H1 (cell line): ENCODE results near the gene FERMT1. TPM values are rescaled to one million over a fixed set of nuclear protein-coding genes. Genes with fewer than 3 reads are reported as not detected.

ENCODE experiments used
- CTCF ChIA-PET: fragments of 300-600 bp; sonication (Branson Sonifier 250); formaldehyde crosslinking; loops from one replicate; lab custom pipeline; 2021; ENCODE audit not compliant: partially characterized antibody; lab: Charles Lee
- POLR2A ChIA-PET: fragments of 300-600 bp; sonication (Branson Sonifier 250); formaldehyde crosslinking; loops from one replicate; lab custom pipeline; 2021; ENCODE audit warnings: inconsistent platforms; ENCODE audit not compliant: partially characterized antibody; lab: Charles Lee
- DNase-seq, 2 experiments: peaks; one replicate each; pipeline versions ENCODE4 v3.0.0 to v3.0.0-alpha.2; 2010 to 2022; ENCODE audit warnings: low spot score in 2 of 2, low read depth in 1 of 2, mixed read lengths in 1 of 2
- FAIRE-seq: peaks from 2 replicates; lab custom pipeline; 2011; peaks lifted over from hg19 to GRCh38; lab: Jason Lieb, UNC
- H2AFZ ChIP-seq: 2 replicates; pipeline ENCODE4 v1.8.1; 2012; ENCODE audit warnings: low read length, inconsistent platforms
- H2AK5ac ChIP-seq: 2 replicates; pipeline ENCODE4 v1.6.1; 2013; ENCODE audit warnings: low read depth, low read length
- H2BK120ac ChIP-seq: replicated peaks from 2 replicates; pipeline ENCODE3; 2013; ENCODE audit warnings: low read depth, low read length, inconsistent platforms
- H2BK12ac ChIP-seq: 2 replicates; pipeline ENCODE4 v1.6.1; 2013; ENCODE audit warnings: low read depth, low read length
- H2BK15ac ChIP-seq: 2 replicates; pipeline ENCODE4 v1.6.1; 2013; ENCODE audit warnings: low read length
- H2BK20ac ChIP-seq: 2 replicates; pipeline ENCODE4 v1.6.1; 2013; ENCODE audit warnings: low read length
- H2BK5ac ChIP-seq: 2 replicates; pipeline ENCODE4 v1.6.1; 2013; ENCODE audit warnings: low read depth, low read length
- H3K14ac ChIP-seq: 2 replicates; pipeline ENCODE4 v1.6.1; 2013; ENCODE audit warnings: inconsistent platforms; ENCODE audit not compliant: insufficient read length
- H3K18ac ChIP-seq: 2 replicates; pipeline ENCODE4 v1.6.1; 2013; ENCODE audit warnings: low read length; ENCODE audit errors: extremely low read depth
- H3K23ac ChIP-seq: 2 replicates; pipeline ENCODE4 v1.6.1; 2013; ENCODE audit warnings: inconsistent platforms; ENCODE audit not compliant: insufficient read length
- H3K23me2 ChIP-seq: 2 replicates; pipeline ENCODE4 v1.6.1; 2013; ENCODE audit warnings: low read depth, low read length
- H3K27ac ChIP-seq: 2 replicates; pipeline ENCODE4 v1.6.1; 2011; ENCODE audit warnings: low read depth, low read length, inconsistent platforms
- H3K27me3 ChIP-seq, 4 experiments: replicated peaks in 1 of 4; 1 replicate in 1 of 4; 2 replicates in 3 of 4; pipeline versions ENCODE4 v1.6.1 to v1.8.1; 2011 to 2013; ENCODE audit warnings: low read length in 3 of 4, mild to moderate bottlenecking in 3 of 4, inconsistent platforms in 2 of 4, mixed read lengths in 2 of 4, moderate library complexity in 1 of 4; ENCODE audit not compliant: control insufficient read depth in 3 of 4, insufficient read depth in 3 of 4; ENCODE audit errors: extremely low read depth in 1 of 4
- H3K36me3 ChIP-seq, 4 experiments: 2 replicates each; pipeline versions ENCODE4 v1.6.1 to v1.8.1; 2011 to 2013; ENCODE audit warnings: mild to moderate bottlenecking in 4 of 4, low read length in 3 of 4, moderate library complexity in 2 of 4, control low read depth in 1 of 4, inconsistent platforms in 1 of 4; ENCODE audit not compliant: insufficient read depth in 4 of 4, control insufficient read depth in 2 of 4
- H3K4ac ChIP-seq: replicated peaks from 2 replicates; pipeline ENCODE3; 2013; ENCODE audit warnings: low read length, low read depth, mixed read lengths, inconsistent platforms; ENCODE audit not compliant: insufficient read length
- H3K4me1 ChIP-seq, 4 experiments: replicated peaks in 1 of 4; 1 replicate in 1 of 4; 2 replicates in 3 of 4; pipeline versions ENCODE4 v1.6.1 to v1.8.1; 2011 to 2013; ENCODE audit warnings: low read length in 3 of 4, inconsistent platforms in 2 of 4, mixed read lengths in 1 of 4; ENCODE audit not compliant: insufficient read depth in 4 of 4, control insufficient read depth in 3 of 4
- H3K4me2 ChIP-seq, 2 experiments: 2 replicates each; pipeline versions ENCODE4 v1.6.1 to v1.8.1; 2011 to 2013; ENCODE audit warnings: low read depth in 2 of 2, low read length in 2 of 2, control low read depth in 1 of 2, inconsistent platforms in 1 of 2, mild to moderate bottlenecking in 1 of 2; ENCODE audit not compliant: insufficient read depth in 1 of 2
- H3K4me3 ChIP-seq, 4 experiments: fragments of 200-600, 300-600 bp in 1 of 4; sonication (generic), shearing (Covaris generic), sonication (Bioruptor Twin) in 1 of 4; 2 replicates each; pipeline versions ENCODE4 v1.5.1 to v1.8.1; 2011 to 2016; ENCODE audit warnings: low read length in 4 of 4, low read depth in 3 of 4, control low read depth in 2 of 4, inconsistent platforms in 2 of 4, mild to moderate bottlenecking in 2 of 4, mixed read lengths in 1 of 4, moderate library complexity in 1 of 4; ENCODE audit not compliant: insufficient read depth in 2 of 4; ENCODE audit errors: extremely low read depth in 1 of 4
- H3K56ac ChIP-seq: replicated peaks from 2 replicates; pipeline ENCODE3; 2013; ENCODE audit warnings: low read depth, mild to moderate bottlenecking, mixed read lengths, low read length, inconsistent platforms; ENCODE audit not compliant: insufficient read length
- H3K79me1 ChIP-seq: 2 replicates; pipeline ENCODE4 v1.6.1; 2013; ENCODE audit warnings: low read depth, low read length, control low read depth
- H3K79me2 ChIP-seq, 2 experiments: 2 replicates each; pipeline versions ENCODE4 v1.6.1 to v1.8.1; 2012 to 2013; ENCODE audit warnings: low read length in 2 of 2, mild to moderate bottlenecking in 2 of 2, inconsistent platforms in 1 of 2; ENCODE audit not compliant: insufficient read depth in 2 of 2, control insufficient read depth in 1 of 2
- H3K9ac ChIP-seq, 4 experiments: replicated peaks in 1 of 4; 1 replicate in 1 of 4; 2 replicates in 3 of 4; pipeline versions ENCODE4 v1.6.1 to v1.8.1; 2011 to 2013; ENCODE audit warnings: low read depth in 3 of 4, low read length in 3 of 4, control low read depth in 2 of 4, mild to moderate bottlenecking in 2 of 4, moderate library complexity in 2 of 4, inconsistent platforms in 1 of 4; ENCODE audit errors: extremely low read depth in 1 of 4
- H3K9me3 ChIP-seq, 2 experiments: 2 replicates each; pipeline versions ENCODE4 v1.6.1 to v1.8.1; 2012 to 2013; ENCODE audit warnings: mild to moderate bottlenecking in 2 of 2, moderate library complexity in 2 of 2, control low read depth in 1 of 2, inconsistent platforms in 1 of 2, low read depth in 1 of 2, low read length in 1 of 2, mixed read lengths in 1 of 2; ENCODE audit not compliant: insufficient read depth in 2 of 2
- H4K20me1 ChIP-seq, 2 experiments: replicated peaks in 1 of 2; 2 replicates each; pipeline versions ENCODE3 to v1.8.1; 2011 to 2013; ENCODE audit warnings: inconsistent platforms in 2 of 2, low read length in 2 of 2, mild to moderate bottlenecking in 1 of 2; ENCODE audit not compliant: insufficient read depth in 2 of 2, control insufficient read depth in 1 of 2
- H4K5ac ChIP-seq: 2 replicates; pipeline ENCODE4 v1.6.1; 2013; ENCODE audit warnings: low read length, low read depth, mixed read lengths, inconsistent platforms; ENCODE audit not compliant: insufficient read length
- H4K8ac ChIP-seq: 2 replicates; pipeline ENCODE4 v1.8.0; 2013; ENCODE audit warnings: mild to moderate bottlenecking, moderate library complexity, low read length, inconsistent platforms; ENCODE audit not compliant: insufficient read depth; ENCODE audit errors: extremely low read depth
- H4K91ac ChIP-seq: replicated peaks from 2 replicates; pipeline ENCODE3; 2013; ENCODE audit warnings: low read length, mixed read lengths, inconsistent platforms; ENCODE audit not compliant: insufficient read length
- CTBP2 ChIP-seq: IDR thresholded peaks from 2 replicates; pipeline ENCODE4 v1.7.0; 2011; ENCODE audit warnings: borderline replicate concordance, mild to moderate bottlenecking, moderate library complexity, mixed read lengths, low read length; ENCODE audit not compliant: insufficient read depth, insufficient read length
- FOSL1 ChIP-seq: IDR thresholded peaks from 2 replicates; pipeline ENCODE4 v1.6.1; 2011; ENCODE audit warnings: mild to moderate bottlenecking, low read depth, low read length, moderate library complexity; ENCODE audit not compliant: insufficient read depth
- JUND ChIP-seq: IDR thresholded peaks from 2 replicates; pipeline ENCODE4 v1.6.1; 2011; ENCODE audit warnings: mild to moderate bottlenecking, improper control_type of control experiment, low read length
- POLR2A ChIP-seq, 2 experiments: IDR thresholded peaks; 1 replicate in 1 of 2; 2 replicates in 1 of 2; pipeline ENCODE4 v1.6.1; 2011; ENCODE audit warnings: low read depth in 2 of 2, low read length in 2 of 2, mild to moderate bottlenecking in 2 of 2; ENCODE audit errors: control extremely low read depth in 1 of 2
- RBBP5 ChIP-seq: IDR thresholded peaks from 2 replicates; pipeline ENCODE4 v1.7.1; 2012; ENCODE audit warnings: low read depth, mild to moderate bottlenecking, inconsistent platforms, low read length, moderate library complexity, borderline replicate concordance
- SIRT6 ChIP-seq: IDR thresholded peaks from one replicate; pipeline ENCODE4 v1.7.1; 2012; ENCODE audit warnings: low read length, inconsistent platforms
- SIX5 ChIP-seq: IDR thresholded peaks from 2 replicates; pipeline ENCODE4 v1.6.1; 2011; ENCODE audit warnings: mild to moderate bottlenecking, low read depth, low read length
- SP1 ChIP-seq: IDR thresholded peaks from 2 replicates; pipeline ENCODE4 v1.6.1; 2011; ENCODE audit warnings: low read depth, low read length
- SUZ12 ChIP-seq: fragments of 200-600 bp; sonication (generic); IDR thresholded peaks from 2 replicates; pipeline ENCODE4 v1.6.1; 2012; ENCODE audit warnings: mild to moderate bottlenecking, inconsistent platforms, low read length, moderate library complexity, mixed read lengths
- TAF7 ChIP-seq: optimal IDR thresholded peaks from 2 replicates; pipeline ENCODE3; 2011; ENCODE audit warnings: low read depth, mild to moderate bottlenecking, inconsistent platforms, low read length, moderate library complexity, borderline replicate concordance
- WGBS, 2 experiments: shearing (Covaris generic) in 1 of 2; methylation state at CpG; one replicate each; pipeline versions ENCODE4 v1.1.6 to v1.1.7; 2013 to 2015; ENCODE audit warnings: low lambda C conversion rate in 2 of 2, mixed read lengths in 2 of 2, inconsistent platforms in 1 of 2, low coverage in 1 of 2, missing lambda C conversion rate in 1 of 2; ENCODE audit not compliant: insufficient replicate concordance in 2 of 2, insufficient coverage in 1 of 2, insufficient read length in 1 of 2; ENCODE audit errors: extremely low coverage in 1 of 2, missing lambda C conversion rate in 1 of 2; 5-methylcytosine and 5-hydroxymethylcytosine counted together
- polyA plus RNA-seq, 7 experiments: library from polyadenylated mRNA; depleted of rRNA in 3 of 7; stranded (reverse) in 5 of 7; unstranded in 2 of 7; fragments of >200 nt in 5 of 7; fragments of 200-250 nt in 2 of 7; gene quantifications; 1 replicate in 5 of 7; 2 replicates in 1 of 7; 4 replicates in 1 of 7; pipeline versions ENCODE4 v1.2.1 to v1.2.3, GENCODE V29; 2011 to 2013; ENCODE audit warnings: missing spikeins in 2 of 7, mixed read lengths in 2 of 7
- total RNA-seq: library from RNA; stranded (reverse); fragmentation: NEBNext Ultra II Directional; extraction: Animal tissue kit (Norgen Biotek cat#: 25700); gene quantifications from 2 replicates; pipeline ENCODE4 v1.2.1, GENCODE V29; 2021

The FERMT1 gene
- total and polyA plus RNA-seq, 2 of the 8 experiments (the other 6 are each of a cell fraction or from before 2014, with no cell fraction given): 4.2 to 17.8 TPM

DNA sequence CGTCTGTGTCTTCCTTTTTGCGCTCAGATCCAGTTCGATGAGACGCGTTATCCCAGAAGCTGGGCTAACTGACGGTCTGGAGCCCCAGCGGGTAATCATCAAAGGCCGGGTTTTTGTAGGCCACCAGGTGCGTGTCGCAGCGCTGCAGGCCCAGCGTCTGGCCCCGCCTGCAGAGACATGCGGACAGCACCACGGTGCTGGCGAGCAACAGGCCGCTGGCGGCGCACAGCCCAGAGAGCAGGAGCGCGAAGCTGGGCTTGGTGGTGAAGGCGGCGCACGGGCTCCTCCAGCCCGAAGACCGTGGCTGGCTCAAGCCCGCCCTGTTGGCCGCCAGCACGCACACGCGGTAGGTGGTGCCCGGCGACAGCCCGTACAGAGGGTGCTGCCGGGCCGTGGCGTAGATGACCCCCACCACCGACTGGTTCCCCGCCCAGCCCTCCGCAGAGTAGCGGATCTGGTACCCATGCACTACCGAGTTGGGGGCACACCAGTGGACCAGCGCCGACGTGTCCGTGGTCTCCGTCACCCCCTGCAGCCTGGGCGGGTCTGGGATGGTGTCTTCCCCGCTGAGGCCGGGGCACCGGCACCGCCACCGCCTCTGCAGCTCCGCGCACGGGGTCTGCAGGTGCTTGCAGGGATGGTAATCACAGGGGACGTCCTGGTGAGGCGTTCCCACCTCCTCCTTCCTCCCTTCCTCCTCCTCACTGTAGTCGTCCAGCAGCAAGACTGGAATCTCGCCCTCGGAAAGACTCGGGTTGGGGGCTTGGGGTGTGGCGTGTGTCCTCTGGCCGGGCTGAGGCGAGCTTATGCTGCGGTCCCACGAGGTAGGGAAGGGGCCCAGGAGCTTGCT lies 81.6 kb downstream of the FERMT1 start:
- Histone ChIP-seq H3K23me2 (no peaks in the 10 kb centered on the region), H2BK12ac (no peak overlapping the region), H2AK5ac (no peak overlapping the region), H2BK5ac (no peak overlapping the region), H3K9ac (no peak overlapping the region), H4K5ac (no peak overlapping the region), H4K91ac (no peak overlapping the region), H3K4me1 (no peaks in the 10 kb centered on the region), H3K79me2 (no peaks in the 10 kb centered on the region), H3K4me3 (no peak overlapping the region), H3K14ac (no peak overlapping the region), H2BK15ac (no peak overlapping the region), H3K9me3 (no peaks in the 10 kb centered on the region), H3K27me3 (no peaks in the 10 kb centered on the region), H3K36me3 (peaks cover 0 to 27% (median 15%) of the 10 kb centered on the region in 4 experiments; a peak in 7 of 8 replicates), H2AFZ (no peak overlapping the region), H2BK20ac (no peak overlapping the region), H4K8ac (peak overlapping the region; percentile 51), H3K18ac (no peak overlapping the region), H3K56ac (no peak overlapping the region), H2BK120ac (no peak overlapping the region), H3K27ac (no peak overlapping the region), H3K23ac (no peak overlapping the region), H4K20me1 (no peaks in the 10 kb centered on the region), H3K79me1 (no peaks in the 10 kb centered on the region), H3K4me2 (no peak overlapping the region), H3K4ac (no peak overlapping the region)
- DNase-seq (no peak), FAIRE-seq (no peak)
- WGBS, 2 experiments: 93% methylated on average over 53 of the region's 67 CpGs; no CpG with 5 or more reads in 1 of the 2 experiments
- POLR2A ChIA-PET: interaction anchor here (0.6 to 1.8 kb wide), 3 partner anchors 9 to 71 kb away, joined by 4 read pairs; no protein-coding TSS in a partner anchor
- CTCF ChIA-PET: interaction anchor here (1.6 kb wide), 1 partner anchor 35 kb away, joined by 5 read pairs; no protein-coding TSS in a partner anchor
- TF ChIP-seq FOSL1: no peak
- TF ChIP-seq SUZ12: no peak
- no peak for TF ChIP-seq TAF7
- no peak for TF ChIP-seq JUND
- TF ChIP-seq RBBP5: no peak
- no peak for TF ChIP-seq CTBP2
- no peak for TF ChIP-seq POLR2A (IDR thresholded peaks at IDR 0.05; ENCODE audit: control extremely low read depth in 1 of 2, low read depth in 2 of 2, low read length in 2 of 2)
- no peak for TF ChIP-seq SIX5
- no peak for TF ChIP-seq SIRT6
- TF ChIP-seq SP1: no peak
